ENCODE data around the gene ZNF664.

ZNF664 gene

GRCh38 chr12:123948796-123949769 lies 23.9 kb upstream of the ZNF664 start:
- no CpG with 5 or more reads among the region's 19 CpGs for WGBS (ENCODE audit: insufficient coverage, insufficient read length)
- Histone ChIP-seq H3K36me3 (ENCODE audit: control insufficient read depth, insufficient read depth, low read length) (no peaks in the 10 kb centered on the region), H3K4me1 (ENCODE audit: control insufficient read depth, insufficient read depth, low read length) (no peaks in the 10 kb centered on the region)

GRCh38 chr12:123949770-123950165 lies 23.2 kb upstream of the ZNF664 start:
- H3K4me3 ChIP-seq (ENCODE audit: low read length): no peak overlapping the region
- no peak overlapping the region for H3K27ac ChIP-seq (ENCODE audit: low read length)
- H3K27me3 ChIP-seq (ENCODE audit: control insufficient read depth, insufficient read depth, low read length): no peaks in the 10 kb centered on the region
- DNase-seq (ENCODE audit: low read depth, low spot score): no peak
- H3K4me1 ChIP-seq (ENCODE audit: control insufficient read depth, insufficient read depth, low read length): no peaks in the 10 kb centered on the region
- no CpG with 5 or more reads among the region's 15 CpGs for WGBS (ENCODE audit: insufficient coverage, insufficient read length)
- H3K9me3 ChIP-seq (ENCODE audit: control insufficient read depth, insufficient read depth, low read length): no peaks in the 10 kb centered on the region
- no peaks in the 10 kb centered on the region for H3K36me3 ChIP-seq (ENCODE audit: control insufficient read depth, insufficient read depth, low read length)

More at GRCh38 chr12:123948796-123949769, 23.9 kb upstream of the ZNF664 start:
- no peaks in the 10 kb centered on the region for H3K27me3 ChIP-seq (ENCODE audit: control insufficient read depth, insufficient read depth, low read length)
- H3K27ac ChIP-seq (ENCODE audit: low read length): no peak overlapping the region
- no peak overlapping the region for H3K4me3 ChIP-seq (ENCODE audit: low read length)
- no peaks in the 10 kb centered on the region for H3K9me3 ChIP-seq (ENCODE audit: control insufficient read depth, insufficient read depth, low read length)
- no peak for DNase-seq (ENCODE audit: low read depth, low spot score)

GRCh38 chr12:123950476-123951349 lies 22.3 kb upstream of the ZNF664 start:
- DNase-seq (ENCODE audit: low read depth, low spot score): no peak
- no peaks in the 10 kb centered on the region for H3K36me3 ChIP-seq (ENCODE audit: control insufficient read depth, insufficient read depth, low read length)
- H3K9me3 ChIP-seq (ENCODE audit: control insufficient read depth, insufficient read depth, low read length): no peaks in the 10 kb centered on the region
- no peaks in the 10 kb centered on the region for H3K4me1 ChIP-seq (ENCODE audit: control insufficient read depth, insufficient read depth, low read length)
- no peak overlapping the region for H3K27ac ChIP-seq (ENCODE audit: low read length)
- WGBS (ENCODE audit: insufficient coverage, insufficient read length): no CpG with 5 or more reads among the region's 15 CpGs
- no peaks in the 10 kb centered on the region for H3K27me3 ChIP-seq (ENCODE audit: control insufficient read depth, insufficient read depth, low read length)
- H3K4me3 ChIP-seq (ENCODE audit: low read length): no peak overlapping the region

GRCh38 chr12:123951467-123951866 lies 21.5 kb upstream of the ZNF664 start:
- Histone ChIP-seq H3K36me3 (ENCODE audit: control insufficient read depth, insufficient read depth, low read length) (no peaks in the 10 kb centered on the region), H3K9me3 (ENCODE audit: control insufficient read depth, insufficient read depth, low read length) (no peaks in the 10 kb centered on the region), H3K4me3 (ENCODE audit: low read length) (no peak overlapping the region), H3K27ac (ENCODE audit: low read length) (no peak overlapping the region), H3K27me3 (ENCODE audit: control insufficient read depth, insufficient read depth, low read length) (peaks cover 3% of the 10 kb centered on the region; the same call in 1 of the 2 replicates), H3K4me1 (ENCODE audit: control insufficient read depth, insufficient read depth, low read length) (no peaks in the 10 kb centered on the region)
- DNase-seq (ENCODE audit: low read depth, low spot score): no peak
- no CpG with 5 or more reads among the region's 4 CpGs for WGBS (ENCODE audit: insufficient coverage, insufficient read length)

- Histone ChIP-seq H3K36me3 (ENCODE audit: control insufficient read depth, insufficient read depth, low read length) (no peaks in the 10 kb centered on the region), H3K4me1 (ENCODE audit: control insufficient read depth, insufficient read depth, low read length) (no peaks in the 10 kb centered on the region), H3K4me3 (ENCODE audit: low read length) (no peak overlapping the region), H3K9me3 (ENCODE audit: control insufficient read depth, insufficient read depth, low read length) (no peaks in the 10 kb centered on the region), H3K27ac (ENCODE audit: low read length) (no peak overlapping the region), H3K27me3 (ENCODE audit: control insufficient read depth, insufficient read depth, low read length) (peaks cover 3% of the 10 kb centered on the region; the same call in 1 of the 2 replicates)
- DNase-seq (ENCODE audit: low read depth, low spot score): no peak
- WGBS (ENCODE audit: insufficient coverage, insufficient read length): no CpG with 5 or more reads among the region's 2 CpGs
Measured at GRCh38 chr12:123952037-123952436, 21.0 kb upstream of the ZNF664 start.

GRCh38 chr12:123954647-123955350 lies 18.2 kb upstream of the ZNF664 start:
- Histone ChIP-seq H3K4me1 (ENCODE audit: control insufficient read depth, insufficient read depth, low read length) (no peaks in the 10 kb centered on the region), H3K4me3 (ENCODE audit: low read length) (no peak overlapping the region), H3K27ac (ENCODE audit: low read length) (no peak overlapping the region), H3K9me3 (ENCODE audit: control insufficient read depth, insufficient read depth, low read length) (no peaks in the 10 kb centered on the region), H3K27me3 (ENCODE audit: control insufficient read depth, insufficient read depth, low read length) (peaks cover 3% of the 10 kb centered on the region; the same call in 1 of the 2 replicates), H3K36me3 (ENCODE audit: control insufficient read depth, insufficient read depth, low read length) (no peaks in the 10 kb centered on the region)
- no CpG with 5 or more reads among the region's 10 CpGs for WGBS (ENCODE audit: insufficient coverage, insufficient read length)
- no peak for DNase-seq (ENCODE audit: low read depth, low spot score)

GRCh38 chr12:123956249-123956648 lies 16.8 kb upstream of the ZNF664 start:
- H3K9me3 ChIP-seq (ENCODE audit: control insufficient read depth, insufficient read depth, low read length): no peaks in the 10 kb centered on the region
- no CpG with 5 or more reads among the region's 9 CpGs for WGBS (ENCODE audit: insufficient coverage, insufficient read length)
- H3K36me3 ChIP-seq (ENCODE audit: control insufficient read depth, insufficient read depth, low read length): no peaks in the 10 kb centered on the region
- H3K4me1 ChIP-seq (ENCODE audit: control insufficient read depth, insufficient read depth, low read length): no peaks in the 10 kb centered on the region
- no peak overlapping the region for H3K4me3 ChIP-seq (ENCODE audit: low read length)
- DNase-seq (ENCODE audit: low read depth, low spot score): no peak
- H3K27me3 ChIP-seq (ENCODE audit: control insufficient read depth, insufficient read depth, low read length): peaks cover 13% of the 10 kb centered on the region
- H3K27ac ChIP-seq (ENCODE audit: low read length): no peak overlapping the region

GRCh38 chr12:123957196-123957595 lies 15.8 kb upstream of the ZNF664 start:
- no peak for DNase-seq (ENCODE audit: low read depth, low spot score)
- Histone ChIP-seq H3K4me1 (ENCODE audit: control insufficient read depth, insufficient read depth, low read length) (no peaks in the 10 kb centered on the region), H3K36me3 (ENCODE audit: control insufficient read depth, insufficient read depth, low read length) (no peaks in the 10 kb centered on the region), H3K9me3 (ENCODE audit: control insufficient read depth, insufficient read depth, low read length) (no peaks in the 10 kb centered on the region), H3K27me3 (ENCODE audit: control insufficient read depth, insufficient read depth, low read length) (peaks cover 18% of the 10 kb centered on the region), H3K27ac (ENCODE audit: low read length) (no peak overlapping the region), H3K4me3 (ENCODE audit: low read length) (no peak overlapping the region)
- no CpG with 5 or more reads among the region's 3 CpGs for WGBS (ENCODE audit: insufficient coverage, insufficient read length)

- H3K27ac ChIP-seq (ENCODE audit: low read length): no peak overlapping the region
- H3K4me3 ChIP-seq (ENCODE audit: low read length): no peak overlapping the region
- WGBS (ENCODE audit: insufficient coverage, insufficient read length): no CpG with 5 or more reads among the region's 8 CpGs
- no peak for DNase-seq (ENCODE audit: low read depth, low spot score)
- H3K27me3 ChIP-seq (ENCODE audit: control insufficient read depth, insufficient read depth, low read length): peaks cover 27% of the 10 kb centered on the region
- H3K36me3 ChIP-seq (ENCODE audit: control insufficient read depth, insufficient read depth, low read length): no peaks in the 10 kb centered on the region
- H3K9me3 ChIP-seq (ENCODE audit: control insufficient read depth, insufficient read depth, low read length): no peaks in the 10 kb centered on the region
- no peaks in the 10 kb centered on the region for H3K4me1 ChIP-seq (ENCODE audit: control insufficient read depth, insufficient read depth, low read length)
Measured at GRCh38 chr12:123958462-123958861, 14.6 kb upstream of the ZNF664 start.

- H3K27ac ChIP-seq (ENCODE audit: low read length): no peak overlapping the region
- no peaks in the 10 kb centered on the region for H3K4me1 ChIP-seq (ENCODE audit: control insufficient read depth, insufficient read depth, low read length)
- no peak for DNase-seq (ENCODE audit: low read depth, low spot score)
- no peaks in the 10 kb centered on the region for H3K36me3 ChIP-seq (ENCODE audit: control insufficient read depth, insufficient read depth, low read length)
- H3K9me3 ChIP-seq (ENCODE audit: control insufficient read depth, insufficient read depth, low read length): no peaks in the 10 kb centered on the region
- WGBS (ENCODE audit: insufficient coverage, insufficient read length): no CpG with 5 or more reads among the region's 9 CpGs
- H3K27me3 ChIP-seq (ENCODE audit: control insufficient read depth, insufficient read depth, low read length): peaks cover 29% of the 10 kb centered on the region
- no peak overlapping the region for H3K4me3 ChIP-seq (ENCODE audit: low read length)
Measured at GRCh38 chr12:123958876-123959275, 14.1 kb upstream of the ZNF664 start.

Data from iPS DF 6.9 (cell line).